Measurements from ENCODE around the gene PDE4C.

PDE4C gene

DNA sequence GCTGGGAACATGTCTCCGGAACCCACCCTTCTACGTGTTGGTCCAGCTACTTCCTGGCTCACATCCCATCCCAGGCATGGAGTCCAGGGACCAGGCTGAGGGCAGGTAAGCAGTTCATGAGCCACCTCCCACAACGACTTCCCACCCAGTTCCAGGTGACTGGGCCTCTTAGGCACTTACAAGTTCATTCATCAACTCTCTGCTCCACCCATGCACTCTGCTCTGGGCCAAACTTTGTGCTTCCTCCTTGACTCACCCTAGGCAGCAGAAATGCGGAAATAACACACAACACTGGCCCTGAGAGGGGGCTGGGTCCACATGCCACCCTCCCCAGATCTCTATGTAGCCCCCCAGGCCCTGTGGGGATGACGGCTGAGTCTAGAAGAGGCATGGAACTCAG, 27.5 kb upstream of the PDE4C start:
- peak; percentile 35 for DNase-seq

DNA sequence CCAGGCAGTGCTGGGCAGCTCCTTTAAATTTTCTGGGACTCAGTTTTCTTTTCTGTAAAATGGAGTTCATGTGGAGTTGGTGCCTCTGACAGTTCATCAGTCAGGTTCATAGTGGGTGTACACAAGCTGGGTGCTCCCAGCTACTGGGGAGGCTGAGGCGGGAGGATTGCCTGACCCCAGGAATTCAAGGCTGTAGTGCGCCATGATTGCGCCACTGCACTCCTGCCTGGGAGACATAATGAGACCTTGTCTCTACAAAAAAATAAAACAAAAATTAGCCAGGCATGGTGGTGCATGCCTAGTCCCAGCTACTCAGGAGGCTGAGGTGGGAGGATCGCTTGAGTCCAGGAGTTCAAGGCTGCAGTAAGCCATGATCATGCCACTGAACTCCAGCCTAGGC, 26.9 kb upstream of the PDE4C start:
- DNase-seq = no peak

DNA sequence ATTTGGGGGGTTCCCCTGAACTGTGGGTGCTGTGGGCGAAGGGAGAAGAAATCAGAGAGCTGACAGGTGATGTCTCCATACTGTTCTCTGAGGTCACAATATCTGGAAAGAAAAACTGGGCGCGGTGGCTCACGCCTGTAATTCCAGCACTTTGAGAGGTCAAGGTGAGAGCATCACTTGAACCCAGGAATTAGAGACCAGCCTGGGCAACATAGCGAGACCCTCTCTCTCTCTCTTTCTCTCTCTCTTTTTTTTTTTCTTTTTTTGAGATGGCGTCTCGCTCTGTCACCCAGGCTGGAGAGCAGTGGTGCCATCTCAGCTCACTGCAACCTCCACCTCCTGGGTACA, 26.1 kb upstream of the PDE4C start:
- DNase-seq = no peak

DNA sequence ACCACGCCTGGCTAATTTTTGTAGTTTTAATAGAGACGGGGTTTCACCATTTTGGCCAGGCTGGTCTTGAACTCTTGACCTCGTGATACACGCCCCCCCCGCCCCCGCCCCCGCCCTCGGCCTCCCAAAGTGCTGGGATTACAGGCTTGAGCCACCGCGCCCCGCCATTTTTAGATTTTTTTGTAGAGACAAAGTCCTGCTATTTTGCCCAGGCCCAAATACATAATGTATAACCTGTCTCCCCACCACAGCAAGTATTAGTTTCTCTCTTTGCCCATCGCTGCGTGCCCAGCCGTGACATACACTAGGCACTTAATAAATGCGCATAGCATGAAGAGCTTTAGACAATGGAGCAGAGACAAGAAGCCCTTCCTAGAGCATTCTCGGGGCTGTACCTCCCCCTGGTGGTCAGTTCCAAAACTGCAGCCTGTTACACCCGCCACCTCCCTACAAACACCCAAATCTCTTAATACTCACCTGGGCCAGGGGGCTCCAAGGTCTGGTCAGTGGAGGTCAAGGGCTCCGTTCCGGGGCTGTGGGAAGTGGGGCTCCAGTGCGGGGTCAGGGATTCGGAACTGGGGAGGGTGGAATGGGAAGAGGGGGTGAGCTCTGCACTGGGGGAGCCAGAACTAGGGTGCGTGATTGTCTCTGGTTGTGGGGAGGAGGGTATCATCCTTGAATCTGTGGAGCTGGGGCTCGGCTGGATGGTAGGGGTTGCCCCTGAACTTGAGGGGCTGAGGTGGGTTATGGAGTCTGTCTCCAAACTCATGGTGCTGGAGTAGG, 25.5 kb upstream of the PDE4C start:
- peak; percentile 80 for DNase-seq

DNA sequence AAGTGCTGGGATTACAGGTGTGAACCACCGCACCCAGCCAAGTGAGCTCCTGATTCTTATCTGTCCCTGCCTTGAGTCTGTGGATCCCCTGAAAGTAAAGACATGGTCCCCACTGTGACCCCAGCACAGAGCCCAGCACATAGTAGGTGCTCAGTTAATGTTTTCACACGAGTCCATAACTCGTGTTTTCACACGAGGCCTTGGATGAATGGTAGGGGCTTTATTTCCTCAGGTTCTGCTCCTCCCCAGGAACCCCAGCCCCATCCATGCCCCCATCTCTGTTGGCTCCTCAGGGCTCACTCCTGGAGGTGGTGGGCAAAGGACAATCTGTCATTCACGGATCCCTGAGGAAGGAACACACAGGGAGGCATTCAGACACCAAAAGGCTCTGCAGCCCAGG, 23.6 kb upstream of the PDE4C start:
- no peak for DNase-seq

DNA sequence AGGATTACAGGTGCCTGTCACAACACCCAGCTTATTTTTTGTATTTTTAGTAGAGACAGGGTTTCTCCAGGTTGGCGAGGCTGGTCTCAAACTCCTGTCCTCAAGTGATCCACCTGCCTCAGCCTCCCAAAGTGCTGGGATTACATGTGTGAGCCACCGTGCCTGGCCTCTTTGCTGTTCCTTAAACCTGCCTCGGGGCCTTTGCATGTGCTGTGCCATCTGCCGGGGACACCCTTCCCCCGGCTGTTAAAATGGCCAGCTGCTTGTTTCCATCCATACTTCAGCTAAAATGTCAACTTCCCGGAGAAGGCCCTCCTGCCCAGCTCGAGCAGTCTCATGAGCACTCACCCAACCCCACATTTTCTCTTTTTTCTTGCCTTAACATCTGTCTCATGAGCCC, 19.1 kb upstream of the PDE4C start:
- DNase-seq = no peak

DNA sequence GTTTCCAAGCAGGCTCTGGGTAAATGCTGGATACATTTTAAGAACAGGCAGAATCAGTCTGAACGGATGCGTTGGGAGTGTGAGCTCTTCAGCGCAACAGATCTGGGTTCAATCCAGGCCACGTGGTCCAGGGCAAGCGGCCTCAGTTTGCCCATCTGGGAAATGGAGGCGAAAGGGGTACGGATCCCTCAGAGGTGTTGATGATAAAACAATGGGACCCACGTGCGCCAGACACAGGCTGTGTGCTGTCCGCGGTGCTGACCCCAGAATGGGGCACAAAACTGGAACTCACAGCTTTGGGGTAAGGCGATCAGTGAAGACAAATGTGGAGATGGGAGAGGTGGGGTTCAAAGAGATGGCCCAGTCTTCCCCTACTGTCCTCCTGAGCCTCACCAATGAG, 13.1 kb upstream of the PDE4C start:
- peak; percentile 39 for DNase-seq

DNA sequence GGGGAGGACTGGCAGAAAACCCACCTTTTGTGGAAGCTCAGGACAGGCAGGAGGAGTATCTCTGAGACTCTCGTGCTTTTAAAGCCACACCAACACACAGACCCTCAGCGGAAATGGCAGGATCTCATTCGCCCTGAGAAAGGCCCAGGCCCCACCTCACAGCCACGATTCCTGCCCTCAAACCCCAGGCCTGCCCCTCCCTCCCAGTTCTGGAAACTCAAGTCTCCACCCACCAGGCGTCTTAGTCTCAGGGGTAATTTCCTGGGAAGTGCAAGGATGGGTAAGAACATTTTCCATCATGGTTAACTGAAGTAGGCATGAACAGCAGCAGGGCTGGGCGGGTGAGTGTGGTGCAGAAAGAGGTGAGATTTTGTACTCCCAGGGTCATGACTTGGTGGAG, 8.0 kb upstream of the PDE4C start:
- DNase-seq = no peak

DNA sequence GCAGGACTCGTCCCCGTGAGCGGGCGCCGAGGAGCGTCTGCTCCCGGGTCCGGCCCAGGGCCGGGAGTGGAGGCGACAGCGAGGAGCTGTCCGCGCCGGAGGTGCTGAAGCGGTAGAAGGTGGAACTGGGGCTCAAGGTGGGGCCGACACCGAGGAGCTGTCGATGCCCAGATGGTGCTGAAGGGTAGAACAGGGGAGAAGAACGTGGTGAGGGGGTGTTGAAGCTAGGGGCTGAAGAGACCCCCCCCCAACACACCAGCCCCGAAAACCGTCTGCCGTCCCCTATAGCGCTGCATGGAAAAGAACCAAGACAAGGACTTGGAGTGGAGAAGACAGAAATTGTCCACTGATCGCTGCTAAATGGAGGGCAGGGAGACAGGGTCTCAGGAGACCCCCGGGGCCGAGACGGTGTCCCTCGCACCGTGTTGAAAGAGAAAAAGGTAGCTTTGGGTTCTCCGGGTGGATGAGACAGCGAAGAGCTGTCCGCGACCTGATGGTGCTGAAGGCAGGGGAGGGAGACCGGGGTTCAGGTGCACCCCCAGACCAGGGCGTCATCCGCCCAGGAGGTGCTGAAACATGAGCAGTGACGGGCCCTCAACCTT, 7.1 kb upstream of the PDE4C start:
- peak; percentile 84 for DNase-seq

DNA sequence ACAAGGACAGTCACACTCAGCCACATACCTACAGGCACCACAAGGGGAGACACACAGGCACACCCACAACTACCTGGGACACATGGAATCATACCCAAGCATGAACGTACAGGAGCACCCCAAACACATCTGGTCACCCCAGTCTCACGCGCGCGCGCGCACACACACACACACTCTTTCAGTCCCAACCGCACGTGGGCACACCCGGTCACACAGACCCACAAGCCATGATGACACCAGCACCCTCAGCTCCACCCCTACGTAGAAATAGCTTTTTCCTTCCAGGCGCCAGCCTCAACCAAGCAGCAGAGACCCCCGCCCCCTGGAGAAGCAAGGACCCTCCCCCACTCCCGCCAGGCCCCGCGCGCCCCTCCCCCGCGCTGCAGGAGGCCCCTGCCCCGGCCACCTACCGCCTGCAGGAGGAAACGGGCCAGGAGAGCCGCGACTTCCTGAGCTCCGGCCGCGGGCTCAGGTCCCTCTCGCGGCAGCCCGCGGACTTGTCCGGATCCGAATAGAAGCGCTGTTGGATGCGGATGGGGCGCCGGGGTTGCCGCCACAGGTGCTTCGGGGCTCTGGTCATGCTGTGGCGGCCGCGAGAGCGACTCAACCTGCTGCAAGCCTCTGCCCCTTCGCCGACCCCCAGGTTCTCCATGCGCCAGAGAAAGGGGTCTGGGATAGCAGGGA, 6.4 kb upstream of the PDE4C start:
- no peak for DNase-seq

DNA sequence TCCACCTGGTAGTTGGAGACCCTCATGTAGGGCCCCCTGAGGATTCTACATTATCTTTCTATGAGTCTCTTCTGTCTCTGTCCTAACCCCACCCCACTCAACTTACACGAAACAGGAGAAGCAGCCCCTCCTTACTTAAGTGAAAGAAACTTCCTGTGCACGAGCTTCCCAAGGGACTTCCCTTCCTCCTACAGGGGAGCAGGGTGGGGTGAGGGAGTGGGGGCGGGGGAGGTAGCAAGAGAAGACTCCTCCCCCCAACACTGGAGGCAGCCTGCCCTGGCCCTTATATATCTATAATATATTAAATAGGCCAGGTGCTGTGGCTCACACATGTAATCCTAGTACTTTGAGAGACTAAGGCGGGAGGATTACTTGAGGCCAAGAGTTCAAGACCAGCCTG, 5.5 kb upstream of the PDE4C start:
- DNase-seq = no peak

DNA sequence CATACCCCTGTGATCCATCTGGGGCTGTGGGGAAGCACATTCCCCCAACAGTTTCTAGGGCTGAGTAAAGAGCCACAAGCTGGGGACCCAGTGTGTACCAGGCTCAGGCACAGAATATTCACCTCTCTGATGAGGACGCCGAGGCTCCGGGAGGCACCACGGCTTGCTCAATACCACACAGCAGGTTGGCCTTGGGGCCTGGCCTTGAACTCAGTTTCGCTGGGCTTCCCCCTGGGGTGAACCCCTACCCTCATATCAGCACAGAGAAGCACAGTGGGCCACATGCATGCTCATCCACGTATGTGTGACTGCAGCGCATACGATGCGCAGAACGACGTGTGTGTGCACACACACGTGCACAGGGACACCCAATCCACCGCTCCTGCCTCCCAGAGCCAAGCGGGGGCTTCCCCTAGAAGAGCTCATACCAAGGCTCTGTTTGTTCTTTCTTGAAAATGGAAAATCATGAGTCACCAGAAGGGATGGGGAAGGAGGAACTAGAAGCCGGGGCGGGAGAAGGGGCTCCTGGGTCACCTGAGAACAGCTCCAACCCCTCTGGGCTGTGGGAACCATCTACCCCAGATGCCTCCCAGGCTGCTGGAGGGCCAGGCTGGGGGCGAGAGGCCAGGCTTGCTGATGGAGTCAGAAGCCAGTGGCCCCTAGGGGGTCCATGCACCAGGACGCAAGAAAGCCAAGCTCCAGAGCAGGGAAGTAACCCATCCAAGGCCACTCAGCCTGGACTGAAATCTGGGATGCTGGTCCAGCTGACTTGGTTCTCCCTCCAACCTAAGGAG, 4.9 kb upstream of the PDE4C start:
- no peak for DNase-seq

DNA sequence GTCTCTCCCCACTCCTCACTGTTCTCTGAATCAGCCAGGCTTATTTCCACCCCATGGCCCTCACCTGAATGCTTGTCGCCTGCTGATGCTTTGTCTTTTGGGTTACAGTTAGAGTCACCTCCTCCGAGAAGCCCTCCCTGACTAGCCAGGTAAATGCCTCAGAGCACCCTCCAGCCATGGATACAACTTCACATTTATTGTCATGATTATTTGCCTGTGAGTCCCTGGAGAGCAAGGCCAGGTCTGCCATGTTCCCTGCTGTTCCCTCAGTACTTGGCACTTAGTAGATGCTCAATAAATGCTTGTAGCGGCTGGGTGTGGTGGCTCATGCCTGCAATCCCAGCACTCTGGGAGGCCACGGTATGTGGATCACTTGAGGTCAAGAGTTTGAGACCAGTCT, 3.7 kb upstream of the PDE4C start:
- DNase-seq = no peak

DNA sequence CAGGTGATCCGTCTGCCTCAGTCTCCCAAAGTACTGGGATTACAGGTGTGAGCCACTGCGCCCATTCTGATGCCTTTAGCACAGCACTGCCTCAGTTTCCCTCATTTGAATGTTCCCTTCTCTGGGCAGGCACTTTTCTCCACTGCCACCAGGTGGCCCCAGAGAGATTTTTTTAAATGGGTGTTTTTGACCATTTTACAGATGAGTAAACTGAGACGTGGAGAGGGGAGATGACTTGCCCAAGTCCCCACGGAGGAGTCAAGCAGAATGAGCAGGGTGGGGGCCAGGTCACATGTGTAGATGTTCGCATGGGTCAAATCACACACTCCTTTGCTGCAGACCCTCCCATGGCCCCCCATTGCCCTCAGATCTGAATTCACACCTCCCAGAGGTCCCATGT, 3.2 kb upstream of the PDE4C start:
- DNase-seq = no peak

DNA sequence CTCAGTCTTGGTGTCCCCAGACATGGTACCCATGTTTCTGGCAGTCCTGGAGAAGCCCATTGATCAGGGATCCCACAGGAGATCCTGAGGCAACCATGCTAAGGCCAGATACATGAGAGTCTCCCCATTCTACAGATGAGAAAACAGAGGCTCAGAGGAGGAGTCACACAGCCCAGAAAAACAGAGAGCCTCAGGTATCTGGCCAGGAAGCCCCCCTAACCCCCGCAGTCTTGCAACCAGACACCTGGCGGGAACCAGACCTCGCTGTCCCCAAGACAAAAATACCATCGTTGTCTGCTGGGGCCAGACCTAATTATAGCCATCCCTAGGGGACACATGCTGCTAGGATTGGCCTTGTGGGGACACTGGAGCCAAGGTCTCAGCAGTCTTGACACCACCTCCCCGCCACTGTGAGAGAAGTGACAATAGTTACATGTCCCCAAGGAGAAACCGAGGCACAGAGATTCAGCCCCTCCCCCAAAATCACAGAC, 1.6 kb upstream of the PDE4C start:
- DNase-seq = no peak

DNA sequence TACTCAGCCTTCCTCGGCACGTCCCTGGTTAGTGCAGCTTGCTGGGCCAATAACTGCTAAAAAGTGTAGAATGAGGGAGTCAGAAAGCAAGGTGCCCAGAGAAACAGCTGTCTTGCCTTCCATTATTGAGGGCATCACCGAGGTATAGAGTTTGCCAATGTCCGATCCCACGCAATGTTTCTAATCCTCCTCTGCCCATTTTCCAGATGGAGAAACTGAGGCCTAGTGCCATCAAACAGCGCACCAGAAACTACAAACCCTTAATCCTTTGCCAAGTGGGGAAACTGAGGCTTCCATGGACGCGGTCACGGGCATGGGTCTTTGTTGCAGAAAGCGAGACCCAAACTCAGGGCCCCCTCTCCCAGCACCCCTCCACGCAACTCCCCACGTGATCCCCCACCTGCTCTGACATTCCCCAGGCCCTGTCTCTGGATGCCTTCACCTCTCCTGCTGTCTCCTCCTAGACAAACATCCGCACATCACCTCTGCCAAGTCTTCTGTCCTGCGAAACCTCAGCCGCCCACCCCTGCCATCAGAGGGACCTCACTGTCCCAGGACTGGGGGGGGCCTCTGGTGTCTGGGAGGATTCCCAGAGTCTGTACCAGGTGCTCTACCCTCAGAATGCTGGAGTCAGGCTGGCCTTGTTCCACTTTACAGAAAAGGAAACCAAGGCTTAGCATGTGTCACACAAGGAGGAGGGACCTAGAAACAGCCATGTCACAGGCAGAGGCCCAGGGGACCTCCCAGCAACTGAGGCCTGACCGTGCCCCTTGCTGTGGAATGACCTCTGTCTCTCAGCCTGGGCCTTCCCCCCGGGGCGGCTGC, 930 bp upstream of the PDE4C start:
- no peak for DNase-seq

DNA sequence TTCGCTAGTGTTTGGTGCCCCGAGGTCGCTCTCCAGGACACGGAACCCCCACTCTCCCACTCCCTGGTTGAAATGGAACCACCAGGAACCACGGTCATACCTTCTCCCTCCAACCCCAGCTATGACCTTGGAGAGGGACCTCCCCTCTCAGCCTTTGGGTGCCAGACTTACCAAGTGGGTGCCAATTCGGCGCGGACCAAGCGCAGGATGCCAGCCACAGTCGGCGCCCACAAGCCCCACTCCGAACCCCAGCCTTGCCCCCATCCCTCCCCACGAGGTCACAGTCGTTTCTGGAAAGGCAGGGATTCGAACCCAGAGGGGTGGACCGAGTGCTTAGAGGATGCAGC, 910 bp downstream of the PDE4C start:
- DNase-seq = no peak

DNA sequence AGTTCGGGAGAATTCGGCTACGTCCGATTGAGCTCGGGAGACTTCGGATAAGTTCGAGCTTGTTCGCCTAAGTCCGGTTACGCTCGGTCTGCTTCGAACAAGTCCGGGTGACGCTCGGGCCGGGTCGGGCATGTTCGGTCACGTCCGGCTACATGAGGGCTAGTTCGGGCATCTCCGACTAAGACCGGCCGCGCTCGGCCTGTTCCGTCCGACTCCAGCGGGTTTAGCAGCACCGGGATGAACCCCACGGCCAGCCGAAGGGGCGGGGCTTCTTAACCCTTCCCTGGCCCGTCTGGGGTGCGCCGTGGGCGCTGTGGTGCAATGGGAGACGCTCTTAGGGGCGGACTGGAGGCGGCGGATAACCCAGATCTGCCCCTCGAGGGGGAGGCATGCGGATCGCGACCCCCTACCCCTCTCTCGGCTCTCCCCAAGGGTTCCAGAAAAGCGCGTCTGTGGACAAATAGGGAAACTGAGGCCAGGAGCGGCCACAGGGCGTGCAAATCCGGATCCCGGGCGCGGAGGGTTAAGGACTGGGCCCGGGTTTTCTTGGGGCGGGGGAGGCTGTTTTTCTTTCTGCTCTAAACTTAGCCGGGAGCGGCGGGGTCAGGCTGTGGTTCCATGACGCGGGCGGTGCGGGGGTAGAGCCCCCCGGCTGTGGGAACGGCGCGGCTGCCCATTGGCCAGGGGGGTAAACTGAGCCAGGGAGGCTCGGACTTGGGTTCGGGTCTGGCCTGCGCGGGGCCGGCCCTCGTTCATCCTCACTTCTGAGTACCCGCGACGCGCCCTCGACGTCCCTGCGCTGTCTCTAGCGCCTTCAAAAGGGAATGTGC, 1.5 kb downstream of the PDE4C start:
- peak; percentile 98 for DNase-seq

DNA sequence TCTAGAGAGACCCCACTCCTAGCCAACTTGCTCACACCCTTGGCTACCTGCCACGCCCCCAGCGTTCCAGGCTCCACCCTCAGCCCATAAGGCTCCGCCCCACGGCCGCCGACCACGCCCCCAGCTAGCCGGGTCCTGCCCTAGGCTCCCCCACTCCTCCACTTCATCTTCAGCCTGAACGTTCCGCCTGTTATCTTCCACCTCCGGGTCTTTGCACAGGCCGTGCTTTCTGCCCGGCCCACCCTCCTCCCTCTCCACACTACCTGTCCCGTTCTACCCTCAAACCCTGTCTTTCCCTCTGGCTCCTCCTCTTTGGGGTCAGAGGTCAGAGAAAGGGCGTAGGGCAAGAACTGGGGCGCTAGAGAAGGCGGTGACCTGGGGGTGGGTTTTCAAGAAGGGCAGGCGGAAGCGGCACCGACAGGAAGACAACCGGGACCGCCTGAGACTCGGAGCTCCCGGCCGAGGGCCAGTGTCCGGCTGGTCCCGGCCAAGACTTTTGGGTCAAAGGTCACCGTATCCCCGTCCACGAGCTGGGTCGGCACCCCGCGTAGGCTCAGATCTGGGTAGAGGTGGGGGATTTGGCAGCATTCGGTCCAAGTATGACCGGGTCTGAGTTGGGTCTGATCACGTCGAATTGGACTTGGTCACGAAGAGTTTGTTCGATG, 2.2 kb downstream of the PDE4C start:
- DNase-seq = peak; percentile 78

DNA sequence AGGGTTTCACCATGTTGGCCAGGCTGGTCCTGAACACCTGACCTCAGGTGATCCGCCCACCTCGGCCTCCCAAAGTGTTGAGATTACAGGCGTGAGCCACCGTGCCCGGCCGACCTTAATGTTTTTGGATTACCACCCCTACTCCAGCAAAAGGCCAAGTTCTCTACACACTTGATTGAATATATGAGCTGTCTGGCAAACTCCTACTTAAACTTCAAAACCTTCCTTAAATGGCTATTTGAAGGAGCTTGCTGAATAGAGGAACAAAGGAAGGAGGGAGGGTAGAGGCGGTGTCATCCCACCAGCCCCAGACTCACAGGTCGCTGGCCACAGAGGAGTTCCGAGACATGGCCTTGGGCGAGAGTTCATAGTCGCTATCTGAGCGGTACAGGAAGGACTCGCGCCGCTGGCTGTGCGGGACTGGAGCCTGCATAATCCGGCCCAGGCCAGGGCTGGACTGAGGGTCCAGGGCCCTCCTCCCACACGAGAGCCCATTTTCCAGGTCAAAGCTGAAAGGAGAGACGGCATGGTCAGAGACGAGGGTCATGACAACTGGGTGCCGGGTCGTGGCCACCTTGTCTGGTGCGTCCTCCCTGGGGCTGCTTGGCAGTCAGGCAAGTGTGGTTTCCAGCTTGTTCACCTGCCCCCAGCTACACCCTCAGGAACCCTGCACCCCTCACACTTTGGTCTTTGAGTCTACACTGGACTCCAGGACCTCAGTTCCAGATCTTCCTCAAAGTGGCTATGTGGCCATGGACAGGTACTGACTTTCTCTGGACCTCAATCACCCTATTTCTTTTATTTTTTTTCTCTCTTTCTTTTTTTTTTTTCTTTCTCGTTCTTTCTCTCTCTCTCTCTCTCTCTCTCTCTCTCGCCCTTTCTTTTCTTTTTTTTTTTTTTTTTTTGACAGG, 4.2 kb downstream of the PDE4C start:
- DNase-seq = no peak

Data from hematopoietic multipotent progenitor cell treated with erythropoietin and hydrocortisone succinate and interleukin-3 and kit ligand, for 6 days (in vitro differentiated cells).